GM23338 (cell line): Measurements from ENCODE around the gene WFS1. TPM values are rescaled to one million over a fixed set of nuclear protein-coding genes. Genes with fewer than 3 reads are reported as not detected.

ENCODE experiments used
- ATAC-seq: fragments of 200-7000 bp; cut with Tn5 transposase; 3 replicates; pipeline ENCODE4 v1.9.1; 2020
- DNase-seq: peaks from one replicate; pipeline ENCODE4 v3.0.0-alpha.2; 2015; ENCODE audit warnings: low spot score
- H2AFZ ChIP-seq: fragments of 200-600 bp; sonication (generic); 2 replicates; pipeline ENCODE4 v1.8.0; 2016; ENCODE audit warnings: antibody characterized with exemption, mild to moderate bottlenecking, moderate library complexity
- H3F3A ChIP-seq: fragments of 200-600 bp; sonication (generic); replicated peaks from 2 replicates; pipeline ENCODE4 v1.8.0; 2017; ENCODE audit warnings: antibody characterized with exemption, mixed run types, low read depth
- H3K27ac ChIP-seq: fragments of 200-600 bp; sonication (generic); 2 replicates; pipeline ENCODE4 v1.6.1; 2016; ENCODE audit warnings: low read depth
- H3K27me3 ChIP-seq: fragments of 200-600 bp; sonication (generic); 2 replicates; pipeline ENCODE4 v1.8.0; 2016; ENCODE audit warnings: mild to moderate bottlenecking, mixed run types, moderate library complexity; ENCODE audit not compliant: insufficient read depth
- H3K36me3 ChIP-seq: fragments of 200-600 bp; sonication (generic); 2 replicates; pipeline ENCODE4 v1.8.0; 2016; ENCODE audit warnings: mild to moderate bottlenecking; ENCODE audit not compliant: insufficient read depth
- H3K4me1 ChIP-seq: fragments of 200-600 bp; sonication (generic); 2 replicates; pipeline ENCODE4 v1.8.0; 2016; ENCODE audit warnings: mild to moderate bottlenecking, moderate library complexity; ENCODE audit not compliant: insufficient read depth
- H3K4me2 ChIP-seq: fragments of 200-600 bp; sonication (generic); 2 replicates; pipeline ENCODE4 v1.7.1; 2017; ENCODE audit warnings: mixed run types
- H3K4me3 ChIP-seq: fragments of 200-600 bp; sonication (generic); 2 replicates; pipeline ENCODE4 v1.6.1; 2016; ENCODE audit warnings: mixed run types
- H3K79me2 ChIP-seq: fragments of 200-600 bp; sonication (generic); replicated peaks from 2 replicates; pipeline ENCODE4 v1.8.0; 2017; ENCODE audit warnings: mild to moderate bottlenecking; ENCODE audit not compliant: insufficient read depth
- H3K9me2 ChIP-seq: fragments of 200-600 bp; sonication (generic); 2 replicates; pipeline ENCODE4 v1.8.0; 2017; ENCODE audit not compliant: insufficient read depth
- H4K20me1 ChIP-seq: fragments of 200-600 bp; sonication (generic); replicated peaks from 2 replicates; pipeline ENCODE4 v1.8.0; 2017; ENCODE audit warnings: mild to moderate bottlenecking; ENCODE audit not compliant: insufficient read depth
- H3K27ac Mint-ChIP-seq: 2 replicates; pipeline ENCODE4 v1.8.0; 2020; ENCODE audit warnings: inconsistent platforms, mild to moderate bottlenecking, moderate library complexity, mixed read lengths
- H3K27me3 Mint-ChIP-seq: 3 replicates; pipeline ENCODE4 v1.8.0; 2022; ENCODE audit warnings: low read depth, mild to moderate bottlenecking, moderate library complexity, mixed read lengths, inconsistent platforms; ENCODE audit not compliant: insufficient read depth, poor library complexity
- H3K36me3 Mint-ChIP-seq: 3 replicates; pipeline ENCODE4 v1.8.0; 2021; ENCODE audit warnings: low read depth, mild to moderate bottlenecking, inconsistent platforms, moderate library complexity, mixed read lengths
- H3K4me1 Mint-ChIP-seq: 3 replicates; pipeline ENCODE4 v1.8.0; 2020; ENCODE audit warnings: mild to moderate bottlenecking, inconsistent platforms, mixed read lengths
- H3K4me3 Mint-ChIP-seq: 3 replicates; pipeline ENCODE4 v1.8.0; 2021; ENCODE audit warnings: moderate library complexity, mild to moderate bottlenecking, inconsistent platforms, mixed read lengths
- H3K9me3 Mint-ChIP-seq: 3 replicates; pipeline ENCODE4 v1.8.0; 2020; ENCODE audit warnings: moderate library complexity, mild to moderate bottlenecking, inconsistent platforms, mixed read lengths
- CTCF ChIP-seq, 2 experiments: fragments of 200-600 bp in 1 of 2; sonication (generic) in 1 of 2; conservative IDR thresholded peaks; 2 replicates each; pipeline versions ENCODE4 v1.5.1 to v1.6.1; 2016 to 2017; ENCODE audit warnings: antibody characterized with exemption in 2 of 2, low read depth in 2 of 2, mild to moderate bottlenecking in 2 of 2, moderate library complexity in 1 of 2
- ZNF114 ChIP-seq: fragments of 250-450 bp; sonication (Bioruptor Pico); IDR thresholded peaks from 2 replicates; pipeline ENCODE4 v1.5.0; 2020; ENCODE audit warnings: mild to moderate bottlenecking, moderate library complexity
- ZNF462 ChIP-seq: fragments of 250-450 bp; sonication (Bioruptor Pico); IDR thresholded peaks from 2 replicates; pipeline ENCODE4 v1.5.0; 2020; ENCODE audit warnings: mild to moderate bottlenecking, moderate library complexity
- polyA plus RNA-seq: library from polyadenylated mRNA; unstranded; fragments of >200 nt; fragmentation: Nextera tagmentation; extraction: Ambion mirVana; gene quantifications from 2 replicates; pipeline ENCODE4 v1.2.1, GENCODE V29; 2016
- total RNA-seq: library from RNA; depleted of rRNA; stranded (reverse); fragments of >200 nt; shearing (Covaris generic); gene quantifications from 2 replicates; pipeline ENCODE4 v1.2.3, GENCODE V29; 2014

The WFS1 gene
- total and polyA plus RNA-seq, 2 experiments from 2014 or later: 24.7 to 45.4 TPM

GRCh38 chr4:6333301-6334202, 63.9 kb downstream of the WFS1 start:
- Histone ChIP-seq H3F3A (no peaks in the 10 kb centered on the region), H3K27ac (no peak overlapping the region), H3K4me2 (no peak overlapping the region), H3K36me3 (no peaks in the 10 kb centered on the region), H3K4me1 (peaks cover 12% of the 10 kb centered on the region; the same call in 1 of the 2 replicates), H3K4me3 (no peak overlapping the region), H3K27me3 (no peaks in the 10 kb centered on the region), H3K79me2 (no peaks in the 10 kb centered on the region), H3K9me2 (no peaks in the 10 kb centered on the region), H4K20me1 (no peaks in the 10 kb centered on the region), H2AFZ (no peak overlapping the region)
- Mint-ChIP-seq H3K27me3 (peaks cover 17% of the 10 kb centered on the region), H3K9me3 (peaks cover 26% of the 10 kb centered on the region; the same call in 2 of the 3 replicates), H3K36me3 (peaks cover 13% of the 10 kb centered on the region; the same call in 2 of the 3 replicates), H3K27ac (no peak overlapping the region), H3K4me1 (peaks cover 16% of the 10 kb centered on the region), H3K4me3 (no peak overlapping the region)
- no peak for ATAC-seq
- TF ChIP-seq ZNF462 (CRISPR knock-in tag): no peak
- no peak for TF ChIP-seq ZNF114 (CRISPR knock-in tag)
- peak; percentile 66 to 69 for TF ChIP-seq CTCF (conservative IDR thresholded peaks at IDR 0.05; ENCODE audit: low read depth in 2 of 2)
- peak; percentile 60 for DNase-seq
